TTC549 (cell line): ENCODE results near the gene DNAJC13.

ENCODE experiments used
- FAIRE-seq: peaks from 2 replicates; lab custom pipeline; 2012; peaks lifted over from hg19 to GRCh38; lab: Jason Lieb, UNC

The DNAJC13 gene

DNA sequence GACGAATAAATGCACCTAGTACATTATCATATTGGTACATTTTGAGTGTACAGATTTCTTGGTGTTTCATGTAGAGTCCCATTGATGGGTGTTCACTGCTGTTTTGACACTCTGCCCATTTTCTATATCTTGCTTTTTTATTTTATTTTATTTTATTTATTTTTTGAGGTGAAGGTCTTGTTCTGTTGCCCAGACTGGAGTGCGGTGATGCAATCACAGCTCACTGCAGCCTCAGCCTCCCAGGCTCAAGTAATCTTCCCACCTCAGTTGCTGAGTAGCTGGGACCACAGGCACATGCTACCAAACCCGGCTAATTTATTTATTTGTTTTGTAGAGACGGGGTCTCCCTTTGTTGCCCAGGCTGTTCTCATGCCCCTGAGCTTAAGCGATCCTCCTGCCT, 44.2 kb downstream of the DNAJC13 start:
- no peak for FAIRE-seq

- FAIRE-seq = no peak
These were observed 46.8 kb downstream of the DNAJC13 start for GRCh38 chr3:132464066-132464465.

- no peak for FAIRE-seq
These were observed 52.0 kb downstream of the DNAJC13 start for GRCh38 chr3:132469326-132469725.

GRCh38 chr3:132486099-132486498, 68.8 kb downstream of the DNAJC13 start:
- no peak for FAIRE-seq

DNA sequence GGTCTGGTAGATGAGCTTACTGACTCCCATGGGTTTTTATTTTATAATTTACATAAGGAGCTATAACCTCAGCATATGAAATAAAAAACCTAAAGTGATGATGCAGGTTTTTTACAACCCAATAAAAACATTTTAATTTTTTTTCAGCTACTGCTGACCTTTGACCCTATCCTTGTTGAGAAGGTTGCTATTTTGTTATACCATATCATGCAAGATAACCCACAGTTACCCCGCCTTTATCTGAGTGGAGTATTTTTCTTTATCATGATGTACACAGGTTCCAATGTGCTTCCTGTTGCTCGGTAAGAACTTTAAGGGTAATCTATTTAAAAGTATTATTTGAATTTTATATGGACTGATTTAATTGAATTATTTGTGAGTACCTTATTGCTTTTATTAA, 70.8 kb downstream of the DNAJC13 start:
- no peak for FAIRE-seq

GRCh38 chr3:132499071-132499470, 81.8 kb downstream of the DNAJC13 start:
- no peak for FAIRE-seq

- FAIRE-seq = no peak
These were observed 86.3 kb downstream of the DNAJC13 start for GRCh38 chr3:132503559-132503958.

DNA sequence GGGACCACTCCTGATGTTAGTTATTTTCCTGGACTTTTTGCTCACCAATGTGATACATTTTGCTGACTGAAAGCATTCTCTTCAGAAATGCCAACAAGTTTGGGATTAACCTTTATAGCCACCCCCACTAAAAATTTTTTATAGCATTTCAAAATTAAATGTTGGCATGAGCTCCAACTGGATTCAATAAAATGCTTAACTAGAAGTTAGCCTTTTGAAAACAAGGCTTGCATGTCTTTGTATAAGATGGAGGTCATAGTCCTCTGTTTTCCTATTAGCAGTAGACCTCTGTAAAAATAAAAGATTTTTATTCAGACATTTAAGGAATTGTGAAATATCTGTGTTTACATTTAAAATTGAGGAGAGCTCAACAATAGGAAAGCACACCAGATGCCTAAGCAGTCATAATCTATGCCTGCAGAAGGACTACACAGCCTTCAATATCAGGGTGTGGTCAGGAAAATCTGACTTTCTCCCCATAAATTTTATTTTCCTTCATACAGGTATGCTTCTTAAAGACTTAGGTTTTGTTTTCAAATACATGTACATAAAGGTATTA, 87.2 kb downstream of the DNAJC13 start:
- no peak for FAIRE-seq

DNA sequence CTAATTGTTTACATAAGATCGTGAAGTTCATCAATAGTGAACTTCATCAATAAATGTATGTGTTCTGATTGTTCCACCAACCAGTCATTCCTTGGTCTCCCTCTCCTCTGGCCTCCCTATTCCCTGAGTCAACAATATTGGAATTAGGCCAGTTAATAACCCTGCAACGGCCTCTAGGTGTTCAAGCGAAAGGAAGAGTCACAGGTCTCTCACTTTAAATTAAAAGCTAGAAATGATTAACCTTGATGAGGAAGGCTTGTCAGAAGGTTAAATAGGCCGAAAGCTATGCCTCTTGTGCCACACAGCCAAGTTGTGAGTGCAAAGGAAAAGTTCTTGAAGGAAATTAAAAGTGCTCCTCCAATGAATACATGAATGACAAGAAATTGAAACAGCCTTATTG, 90.4 kb downstream of the DNAJC13 start:
- no peak for FAIRE-seq

DNA sequence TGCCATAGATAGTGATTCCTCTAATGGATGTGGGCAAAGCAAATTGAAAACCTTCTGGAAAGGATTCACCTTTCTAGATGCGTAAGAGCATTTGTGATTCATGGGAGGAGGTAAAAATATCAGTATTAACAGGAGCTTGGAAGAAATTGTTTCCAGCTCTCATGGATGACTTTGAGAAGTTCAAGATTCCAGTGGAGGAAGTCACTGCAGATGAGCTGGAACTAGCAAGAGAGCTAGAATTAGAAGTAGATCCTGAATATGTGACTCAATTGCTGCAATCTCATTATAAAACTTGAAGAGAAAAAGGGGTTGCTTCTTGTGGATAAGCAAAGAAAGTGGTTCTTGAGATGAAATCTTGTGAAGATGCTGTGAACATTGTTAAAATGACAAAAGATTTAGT, 91.8 kb downstream of the DNAJC13 start:
- no peak for FAIRE-seq

GRCh38 chr3:132509506-132509905, 92.2 kb downstream of the DNAJC13 start:
- FAIRE-seq = no peak

- no peak for FAIRE-seq
These were observed 95.8 kb downstream of the DNAJC13 start for GRCh38 chr3:132513057-132513456.

DNA sequence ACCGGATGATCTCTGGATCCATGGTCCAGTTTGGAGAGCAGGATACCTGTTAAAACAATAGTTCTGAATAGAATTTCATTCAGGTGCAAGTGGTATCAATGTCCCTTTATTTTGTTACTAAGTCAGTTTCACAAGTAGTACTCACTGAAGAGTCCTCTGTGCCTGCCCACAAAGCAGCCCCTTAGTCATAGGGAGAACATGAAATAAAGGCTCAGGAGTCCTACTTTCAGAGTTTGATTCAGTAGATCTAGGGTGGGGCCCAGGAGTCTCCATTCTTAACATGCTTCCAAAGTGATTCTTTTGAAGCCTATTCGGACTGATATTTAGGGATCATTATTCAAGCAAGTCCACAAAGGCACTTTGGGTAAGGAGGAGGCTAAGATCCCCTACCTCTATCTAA, 100.0 kb downstream of the DNAJC13 start:
- no peak for FAIRE-seq

DNA sequence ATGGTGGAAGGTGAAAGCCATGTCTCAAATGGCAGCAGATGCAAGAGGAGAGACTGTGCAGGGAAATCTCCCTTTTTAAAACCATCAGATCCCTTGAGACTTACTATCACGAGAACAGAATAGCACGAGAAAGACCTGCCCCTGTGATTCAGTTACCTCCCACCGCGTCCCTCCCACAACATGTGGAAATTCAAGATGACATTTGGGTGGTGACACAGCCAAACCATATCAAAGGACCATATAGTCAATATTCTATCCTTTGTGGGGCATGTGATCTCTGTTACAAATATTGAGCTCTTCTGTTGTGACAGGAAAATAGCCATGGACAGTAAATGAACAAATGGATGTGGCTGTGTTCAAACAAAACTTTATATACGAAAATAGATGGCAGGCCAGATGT, 102.6 kb downstream of the DNAJC13 start:
- FAIRE-seq = no peak

DNA sequence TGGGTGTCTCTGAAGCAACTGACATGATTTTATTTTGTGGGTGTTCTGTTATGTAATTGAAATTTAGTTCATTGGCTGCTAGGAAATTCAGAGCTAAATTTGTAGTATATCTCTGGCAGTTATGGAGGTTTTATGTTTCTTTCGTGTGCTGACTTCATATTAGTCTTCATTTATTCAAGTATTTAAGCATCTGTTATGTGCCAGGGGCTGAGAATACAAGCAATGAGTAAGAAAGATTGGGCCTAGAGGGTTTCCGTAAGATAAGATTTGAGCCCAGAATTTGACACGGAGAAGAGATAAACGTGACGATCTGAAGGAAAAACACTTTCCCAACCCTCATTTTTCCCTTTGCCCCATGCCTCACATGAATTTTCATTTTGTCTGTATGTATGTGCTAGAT, 104.6 kb downstream of the DNAJC13 start:
- no peak for FAIRE-seq

DNA sequence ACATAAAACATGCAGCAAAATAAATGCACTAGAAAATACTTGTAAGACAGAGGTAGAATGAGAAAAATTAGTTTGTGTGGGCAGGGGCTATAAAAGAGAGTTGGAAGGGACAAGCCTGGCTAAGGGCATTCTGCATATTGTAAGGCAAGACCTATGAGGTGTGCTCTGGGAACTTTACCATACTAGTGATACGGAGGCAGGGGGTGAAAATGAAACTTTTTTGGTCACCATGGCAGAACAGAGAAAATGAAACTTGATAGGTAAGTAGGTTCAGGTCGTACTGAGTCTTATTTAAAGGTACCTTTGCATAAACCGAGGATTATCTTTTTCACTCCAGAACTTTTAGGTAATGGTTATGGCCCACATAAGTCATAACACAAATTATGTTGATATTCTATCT, 105.1 kb downstream of the DNAJC13 start:
- no peak for FAIRE-seq

GRCh38 chr3:132530624-132531023, 113.3 kb downstream of the DNAJC13 start:
- FAIRE-seq = no peak

DNA sequence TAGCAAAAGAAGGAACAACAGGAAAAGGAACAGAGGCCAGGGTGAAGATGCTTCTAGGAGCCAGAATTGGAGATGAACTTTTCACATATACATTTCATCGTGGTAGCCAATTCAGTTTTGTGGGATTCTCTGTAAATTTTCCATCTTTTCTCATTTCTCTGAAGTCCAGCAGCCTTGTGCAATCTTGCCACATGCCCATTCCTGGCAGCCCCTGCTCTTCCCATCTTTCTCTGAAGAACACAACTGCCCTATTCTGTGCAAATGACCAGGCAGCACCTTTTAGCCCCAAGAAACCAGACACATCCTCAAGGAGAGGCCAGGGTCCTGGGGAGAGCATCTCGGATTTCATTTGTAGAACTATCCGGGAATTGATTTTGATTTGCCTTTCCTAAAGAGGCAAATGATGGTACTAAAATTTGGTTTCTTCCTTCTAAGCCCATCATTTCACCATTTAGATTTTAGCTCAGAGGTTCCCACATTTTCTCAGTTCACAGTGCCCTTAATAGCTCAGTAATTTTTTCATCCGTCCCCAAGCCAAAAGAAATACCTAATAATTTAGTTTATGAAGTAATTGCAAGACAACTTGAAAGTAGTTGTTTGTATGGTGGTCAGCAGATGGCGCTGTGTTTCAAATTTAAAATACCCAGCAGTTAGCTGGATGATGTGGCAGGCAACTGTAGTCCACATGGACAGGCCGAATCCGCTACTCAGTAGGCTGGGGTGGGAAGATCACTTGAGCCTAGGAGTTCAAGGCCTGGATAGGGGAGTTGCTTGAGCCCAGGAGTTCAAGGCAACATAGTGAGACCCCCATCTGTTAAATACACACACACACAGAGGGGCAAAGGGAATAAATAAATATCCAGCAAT, 118.5 kb downstream of the DNAJC13 start:
- peak; percentile 33 for FAIRE-seq

- FAIRE-seq = no peak
These were observed 119.3 kb downstream of the DNAJC13 start for GRCh38 chr3:132536442-132537153.

- FAIRE-seq = no peak
These were observed 120.0 kb downstream of the DNAJC13 start for GRCh38 chr3:132537297-132537696.

- no peak for FAIRE-seq
These were observed 120.8 kb downstream of the DNAJC13 start for GRCh38 chr3:132538072-132538471.

- FAIRE-seq = no peak
These were observed 122.4 kb downstream of the DNAJC13 start for GRCh38 chr3:132539681-132540080.

DNA sequence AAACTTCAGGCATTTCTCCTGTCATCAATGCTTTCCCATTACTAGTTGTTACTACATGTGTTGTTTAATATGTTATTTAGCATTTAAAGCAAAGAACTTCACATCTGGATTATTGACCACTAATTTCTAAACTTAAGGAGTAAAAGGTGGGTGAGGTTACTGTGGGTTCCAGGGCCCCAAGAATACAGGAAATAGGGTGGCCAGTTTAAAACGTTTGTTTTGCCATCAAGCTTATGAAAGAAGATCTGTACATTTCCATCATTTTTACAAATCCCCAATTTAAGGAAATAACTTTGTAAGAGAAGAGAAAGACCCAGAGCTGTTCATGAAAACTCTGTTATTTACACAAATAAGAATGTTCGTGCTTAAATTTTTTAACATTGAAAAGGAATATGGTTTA, 125.3 kb downstream of the DNAJC13 start:
- no peak for FAIRE-seq
